ENCODE results near the gene GCA.

The GCA gene

DNA sequence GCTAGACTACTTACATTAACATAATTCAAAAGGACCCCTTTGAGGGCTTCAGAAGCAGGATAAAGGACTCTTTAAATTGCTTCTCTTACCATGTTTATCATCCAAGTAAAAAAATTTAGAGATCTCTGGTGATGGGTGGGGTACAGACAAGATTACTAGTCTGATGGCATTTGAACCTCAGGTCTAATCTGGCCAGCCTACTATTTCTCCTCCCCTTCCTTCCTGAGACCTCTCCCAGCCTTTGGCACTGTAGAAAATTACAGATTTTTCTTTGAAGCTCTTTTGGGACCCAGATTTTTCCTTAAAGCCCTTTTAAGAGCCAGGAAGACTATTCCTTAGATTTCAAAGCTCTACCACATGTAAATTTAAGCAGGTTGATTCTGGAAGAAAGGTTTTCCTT, 28.9 kb downstream of the GCA start:
- TF ChIP-seq, protein P1, sequence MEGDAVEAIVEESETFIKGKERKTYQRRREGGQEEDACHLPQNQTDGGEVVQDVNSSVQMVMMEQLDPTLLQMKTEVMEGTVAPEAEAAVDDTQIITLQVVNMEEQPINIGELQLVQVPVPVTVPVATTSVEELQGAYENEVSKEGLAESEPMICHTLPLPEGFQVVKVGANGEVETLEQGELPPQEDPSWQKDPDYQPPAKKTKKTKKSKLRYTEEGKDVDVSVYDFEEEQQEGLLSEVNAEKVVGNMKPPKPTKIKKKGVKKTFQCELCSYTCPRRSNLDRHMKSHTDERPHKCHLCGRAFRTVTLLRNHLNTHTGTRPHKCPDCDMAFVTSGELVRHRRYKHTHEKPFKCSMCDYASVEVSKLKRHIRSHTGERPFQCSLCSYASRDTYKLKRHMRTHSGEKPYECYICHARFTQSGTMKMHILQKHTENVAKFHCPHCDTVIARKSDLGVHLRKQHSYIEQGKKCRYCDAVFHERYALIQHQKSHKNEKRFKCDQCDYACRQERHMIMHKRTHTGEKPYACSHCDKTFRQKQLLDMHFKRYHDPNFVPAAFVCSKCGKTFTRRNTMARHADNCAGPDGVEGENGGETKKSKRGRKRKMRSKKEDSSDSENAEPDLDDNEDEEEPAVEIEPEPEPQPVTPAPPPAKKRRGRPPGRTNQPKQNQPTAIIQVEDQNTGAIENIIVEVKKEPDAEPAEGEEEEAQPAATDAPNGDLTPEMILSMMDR (IDR thresholded peaks at IDR 0.05; ENCODE audit: insufficient read depth, low read depth, low read length, missing control alignments), result no peak
- H3K4me3 ChIP-seq (ENCODE audit: low read length), result no peak overlapping the region
- DNase-seq (ENCODE audit: low read depth), result no peak

DNA sequence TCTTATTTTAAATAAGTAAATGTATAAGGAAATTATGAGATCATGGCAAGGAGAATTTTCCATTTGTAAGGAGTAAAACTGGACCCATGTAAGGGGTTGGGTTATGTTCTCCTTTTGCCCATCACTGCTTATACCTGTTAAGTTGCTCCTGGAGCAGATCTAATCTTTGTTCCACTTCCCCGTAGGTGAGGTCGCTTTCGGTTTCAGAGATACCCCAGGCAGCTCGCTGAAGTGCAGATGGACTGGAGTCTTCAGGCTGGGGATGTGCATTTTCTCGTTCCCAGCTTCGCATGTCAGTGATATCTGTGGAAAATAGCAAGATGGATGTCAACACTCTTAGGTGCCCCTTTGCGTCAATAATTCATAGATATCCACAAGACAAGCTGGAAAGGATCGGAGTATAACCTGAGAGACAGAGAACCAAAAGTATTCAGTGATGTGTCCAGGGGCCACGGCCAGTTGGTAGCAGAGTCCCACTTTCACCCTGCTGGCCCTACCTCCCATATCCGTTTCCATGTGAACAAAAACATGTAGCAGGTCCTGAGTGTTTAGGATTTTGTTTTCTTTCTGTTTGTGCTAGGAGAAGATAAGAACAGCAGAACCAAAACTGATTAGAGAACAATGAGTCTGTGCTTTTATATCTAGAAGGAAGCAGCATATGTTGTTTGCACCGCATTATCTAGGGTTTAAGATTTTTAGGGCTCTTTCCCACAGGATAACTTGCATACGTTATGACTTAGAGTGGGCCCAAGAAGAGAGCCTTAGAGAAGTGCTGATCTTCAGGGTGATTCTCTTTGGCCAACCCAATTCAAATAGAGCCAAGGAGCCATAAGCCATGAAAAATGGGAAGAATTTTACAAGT, 36.0 kb downstream of the GCA start:
- TF ChIP-seq, protein P1 (IDR thresholded peaks at IDR 0.05; ENCODE audit: insufficient read depth, low read depth, low read length, missing control alignments), result no peak
- DNase-seq (ENCODE audit: low read depth), result no peak
- no peak overlapping the region for H3K4me3 ChIP-seq (ENCODE audit: low read length)

DNA sequence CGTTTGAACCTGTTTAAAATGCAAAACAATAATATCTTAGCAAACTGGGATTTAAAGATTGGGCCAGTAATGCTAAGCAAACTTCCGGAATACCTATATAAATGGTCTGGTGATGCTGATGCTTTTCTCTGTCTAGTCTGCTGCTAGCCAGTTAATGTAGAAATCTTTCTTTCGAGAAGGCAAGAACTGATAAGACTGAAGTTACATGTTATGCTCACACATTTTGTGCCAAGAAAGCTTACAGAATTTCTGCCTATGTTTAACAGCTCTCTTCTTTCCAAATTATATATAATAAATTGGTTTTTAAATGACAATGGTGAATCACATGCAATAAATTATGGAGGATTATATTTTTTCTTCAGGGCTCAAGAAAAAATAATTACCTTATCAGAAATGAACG, 37.9 kb downstream of the GCA start:
- H3K4me3 ChIP-seq (ENCODE audit: low read length), result no peak overlapping the region

DNA sequence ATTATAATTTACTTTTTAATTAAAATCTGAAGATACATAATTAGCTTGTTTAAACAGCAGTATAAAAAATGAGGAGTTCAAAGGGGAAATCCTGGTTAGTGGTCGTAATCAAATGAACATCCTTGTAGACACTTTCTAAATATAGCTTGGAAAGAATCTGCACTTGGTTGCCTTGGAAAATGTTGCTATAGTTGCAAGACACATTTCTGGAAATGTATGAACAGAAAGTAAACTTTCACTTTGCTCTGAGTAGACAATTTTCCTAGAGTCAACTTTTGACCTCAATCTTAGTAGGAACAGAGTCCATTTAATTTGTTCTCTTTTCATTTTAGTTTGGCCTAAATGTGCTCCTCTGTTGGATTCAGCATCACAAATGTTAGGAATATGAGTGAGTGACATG, 38.3 kb downstream of the GCA start:
- TF ChIP-seq, protein P1 (IDR thresholded peaks at IDR 0.05; ENCODE audit: insufficient read depth, low read depth, low read length, missing control alignments), result no peak
- no peak for DNase-seq (ENCODE audit: low read depth)

More for the DNA sequence above, 37.9 kb downstream of the GCA start:
- DNase-seq (ENCODE audit: low read depth), result no peak
- TF ChIP-seq, protein P1 (IDR thresholded peaks at IDR 0.05; ENCODE audit: insufficient read depth, low read depth, low read length, missing control alignments), result no peak

DNA sequence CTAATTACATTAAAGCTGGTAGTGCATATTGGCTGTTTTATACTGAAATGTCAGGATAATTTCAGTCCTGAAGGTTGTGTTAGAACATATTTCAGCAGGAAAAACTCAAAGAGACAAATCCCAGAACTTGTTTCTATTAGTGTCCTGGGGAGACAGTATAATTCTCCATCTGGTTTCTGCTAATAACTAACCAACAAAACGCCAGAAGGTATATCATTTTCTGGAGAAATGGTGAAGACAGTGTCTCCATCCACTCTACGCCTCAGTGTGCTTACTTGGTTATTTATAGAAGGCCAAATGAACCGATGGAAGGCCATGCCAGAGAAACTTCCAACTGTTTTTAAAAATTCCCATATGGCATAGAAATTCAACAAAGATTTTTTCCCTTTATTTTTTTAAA, 41.6 kb downstream of the GCA start:
- TF ChIP-seq, protein P1 (IDR thresholded peaks at IDR 0.05; ENCODE audit: insufficient read depth, low read depth, low read length, missing control alignments), result no peak
- no peak for DNase-seq (ENCODE audit: low read depth)
- H3K4me3 ChIP-seq (ENCODE audit: low read length), result no peak overlapping the region

More for the DNA sequence above, 38.3 kb downstream of the GCA start:
- H3K4me3 ChIP-seq (ENCODE audit: low read length), result no peak overlapping the region

DNA sequence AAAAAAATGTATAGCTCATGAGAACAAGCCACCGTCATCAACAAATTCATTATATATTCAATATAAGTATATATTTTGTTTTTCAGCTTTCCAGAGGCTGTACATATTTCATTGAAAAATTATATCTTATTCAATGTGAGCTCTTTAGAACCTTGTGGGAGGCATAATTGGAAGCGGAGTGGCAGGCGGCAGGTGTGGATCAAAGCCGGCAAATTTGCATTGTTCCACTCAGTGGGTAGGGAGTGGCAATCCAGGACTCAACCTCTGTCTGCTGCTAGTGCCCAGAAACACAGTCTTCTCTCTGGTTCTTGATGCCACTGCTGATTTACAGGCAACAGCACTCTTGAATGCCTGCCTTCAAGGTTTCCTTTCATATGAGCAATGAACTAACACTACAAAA, 46.9 kb downstream of the GCA start:
- no peak overlapping the region for H3K4me3 ChIP-seq (ENCODE audit: low read length)
- no peak for DNase-seq (ENCODE audit: low read depth)
- TF ChIP-seq, protein P1 (IDR thresholded peaks at IDR 0.05; ENCODE audit: insufficient read depth, low read depth, low read length, missing control alignments), result no peak

DNA sequence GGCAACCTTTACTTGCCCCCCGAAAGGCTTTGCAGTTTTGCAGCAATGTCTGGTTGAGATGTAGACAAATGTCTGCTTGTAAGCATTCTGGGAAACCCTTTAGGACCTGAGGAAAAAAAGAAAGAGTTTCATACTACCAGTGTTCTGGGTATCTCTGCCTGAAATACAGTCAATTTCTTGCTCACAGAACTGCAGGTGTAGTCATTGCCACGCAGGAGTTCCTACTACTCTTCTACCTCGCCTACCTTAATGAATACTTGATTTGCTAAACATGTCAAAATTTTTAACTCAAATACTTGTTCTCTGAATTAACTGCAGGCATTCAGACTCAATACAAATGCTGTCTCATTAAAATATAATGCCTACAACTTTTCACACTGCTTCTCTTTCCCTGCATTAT, 56.4 kb downstream of the GCA start:
- TF ChIP-seq, protein P1 (IDR thresholded peaks at IDR 0.05; ENCODE audit: insufficient read depth, low read depth, low read length, missing control alignments), result no peak
- H3K4me3 ChIP-seq (ENCODE audit: low read length), result no peak overlapping the region
- DNase-seq (ENCODE audit: low read depth), result no peak
